T-helper 17 cell (primary cell): ENCODE measurements around the gene STOML1. TPM values are rescaled to one million over a fixed set of nuclear protein-coding genes. Genes with fewer than 3 reads are reported as not detected.

ENCODE experiments used
- ATAC-seq: fragments of 150-1000 bp; cut with Tn5 transposase; 2 replicates; pipeline ENCODE4 v1.10.0; 2021; ENCODE audit warnings: mild to moderate bottlenecking, moderate library complexity
- DNase-seq, 3 donors: peaks; one replicate each; pipeline versions ENCODE4 v3.0.0 to v3.0.0-alpha.2; 2020 to 2021
- H3K9me3 ChIP-seq: one replicate; pipeline ENCODE4 v1.7.0; 2013; ENCODE audit warnings: low read length, mild to moderate bottlenecking; ENCODE audit not compliant: control insufficient read depth, poor library complexity, severe bottlenecking
- H3K27ac Mint-ChIP-seq: one replicate; pipeline ENCODE4 v1.8.0; 2022; ENCODE audit warnings: mild to moderate bottlenecking, moderate library complexity, mixed read lengths
- H3K27me3 Mint-ChIP-seq: one replicate; pipeline ENCODE4 v1.8.0; 2022; ENCODE audit warnings: mixed read lengths
- H3K36me3 Mint-ChIP-seq: one replicate; pipeline ENCODE4 v1.8.0; 2022; ENCODE audit warnings: low read depth, mixed read lengths
- H3K4me1 Mint-ChIP-seq: one replicate; pipeline ENCODE4 v1.8.0; 2022; ENCODE audit warnings: mild to moderate bottlenecking, mixed read lengths
- H3K4me3 Mint-ChIP-seq: one replicate; pipeline ENCODE4 v1.8.0; 2022; ENCODE audit warnings: mild to moderate bottlenecking, moderate library complexity, mixed read lengths
- total RNA-seq, 4 donors: library from RNA in 2 of 4; stranded (reverse) in 2 of 4; gene quantifications; one replicate each; pipeline ENCODE4 v1.2.3 and lab custom pipeline; 2022 to 2026

Gene STOML1
- total RNA-seq, 2 donors from 2014 or later: 3.7 to 5.6 TPM

DNA sequence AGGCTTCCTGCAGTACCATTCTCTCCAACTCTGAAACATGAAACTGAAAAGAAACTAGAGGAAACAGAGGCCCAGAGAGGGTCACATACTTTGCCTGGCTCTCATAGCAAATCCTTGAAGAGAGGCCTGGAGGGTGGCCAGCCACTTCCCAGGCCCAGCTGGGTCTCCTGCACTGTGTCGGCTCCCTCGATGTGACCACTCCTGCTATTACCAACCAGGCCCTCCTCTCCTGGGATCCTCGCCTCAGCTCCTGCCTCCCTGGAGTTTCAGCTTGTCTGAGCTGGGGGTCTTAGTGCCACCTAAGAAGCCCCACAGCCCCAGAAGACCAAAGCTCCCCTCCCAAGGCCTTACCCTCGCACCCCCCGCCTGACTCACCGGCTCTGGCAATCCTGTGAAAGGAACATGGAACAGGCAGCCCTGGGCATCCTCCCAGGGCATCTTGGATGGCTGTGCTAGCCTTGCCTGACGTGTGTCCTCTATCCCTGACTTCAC, 61.3 kb downstream of the STOML1 start:
- ATAC-seq: no peak
- peaks cover 23% of the 10 kb centered on the region for H3K4me1 Mint-ChIP-seq
- no peaks in the 10 kb centered on the region for H3K27me3 Mint-ChIP-seq
- H3K27ac Mint-ChIP-seq: no peak overlapping the region
- H3K9me3 ChIP-seq: no peaks in the 10 kb centered on the region
- DNase-seq: no peak
- H3K36me3 Mint-ChIP-seq: no peaks in the 10 kb centered on the region
- no peak overlapping the region for H3K4me3 Mint-ChIP-seq

GRCh38 chr15:73930371-73930770, 61.7 kb downstream of the STOML1 start:
- Mint-ChIP-seq H3K27me3 (no peaks in the 10 kb centered on the region), H3K4me3 (no peak overlapping the region), H3K27ac (no peak overlapping the region), H3K4me1 (peaks cover 26% of the 10 kb centered on the region), H3K36me3 (no peaks in the 10 kb centered on the region)
- no peaks in the 10 kb centered on the region for H3K9me3 ChIP-seq
- DNase-seq: no peak
- ATAC-seq: no peak

- Mint-ChIP-seq H3K4me1 (peaks cover 25% of the 10 kb centered on the region), H3K36me3 (no peaks in the 10 kb centered on the region), H3K27ac (peak overlapping the region; percentile 45), H3K4me3 (peak overlapping the region; percentile 60), H3K27me3 (no peaks in the 10 kb centered on the region)
- ATAC-seq (no peak), DNase-seq (no peak)
- H3K9me3 ChIP-seq: no peaks in the 10 kb centered on the region
Observed at GRCh38 chr15:73928971-73929627, 63.0 kb downstream of the STOML1 start.

Other genes with a start within 250 kb of the STOML1 start
- gene INSYN1, start 238.9 kb downstream of the STOML1 start, total RNA-seq: not detected
- not detected for gene TBC1D21, start 118.7 kb downstream of the STOML1 start, total RNA-seq
- gene LOXL1, start 65.8 kb downstream of the STOML1 start, total RNA-seq: 1 to 10 TPM; 2.9 to 8.4 TPM
- 10 to 100 TPM; 47.6 to 52.6 TPM for gene PML, start 2.4 kb upstream of the STOML1 start, total RNA-seq
- gene GOLGA6A, start 90.3 kb upstream of the STOML1 start, total RNA-seq: 1 to 10 TPM in 1 of 2 donors, not detected in 1; 1.0 TPM
- not detected for gene ISLR2, start 138.3 kb upstream of the STOML1 start, total RNA-seq
- gene ISLR, start 181.4 kb upstream of the STOML1 start, total RNA-seq: not detected
- gene STRA6, start 210.5 kb upstream of the STOML1 start, total RNA-seq: not detected
- not detected for gene CCDC33, start 244.0 kb upstream of the STOML1 start, total RNA-seq